Cardiac muscle cell (in vitro differentiated cells and primary cell): Measurements from ENCODE around the gene CFHR4. TPM values are rescaled to one million over a fixed set of nuclear protein-coding genes. Genes with fewer than 3 reads are reported as not detected.
"Not testable (repeated sequence)": the region's sequence is repeated elsewhere in the genome, so short reads cannot be mapped to it uniquely, and the experiment has no call there.

ENCODE experiments used
- DNase-seq, 2 donors: peaks; one replicate each; pipeline versions ENCODE4 v3.0.0 to v3.0.0-alpha.2; 2010 to 2017; ENCODE audit warnings: low read depth in 1 of 2, low spot score in 1 of 2
- H3K27ac ChIP-seq: fragments of 200-600 bp; sonication (generic); 2 replicates; pipeline ENCODE4 v1.5.1; 2016
- H3K27me3 ChIP-seq: fragments of 200-600 bp; sonication (generic); 2 replicates; pipeline ENCODE4 v1.6.0; 2016; ENCODE audit warnings: control low read depth
- H3K36me3 ChIP-seq: fragments of 200-600 bp; sonication (generic); 2 replicates; pipeline ENCODE4 v1.5.1; 2016; ENCODE audit warnings: control low read depth
- H3K4me1 ChIP-seq: fragments of 200-600 bp; sonication (generic); 2 replicates; pipeline ENCODE4 v1.8.1; 2017; ENCODE audit warnings: low read depth, mild to moderate bottlenecking, mixed run types
- H3K4me3 ChIP-seq: fragments of 200-600 bp; sonication (generic); 2 replicates; pipeline ENCODE4 v1.5.1; 2016; ENCODE audit warnings: mild to moderate bottlenecking
- H3K9me3 ChIP-seq: fragments of 200-600 bp; sonication (generic); 2 replicates; pipeline ENCODE4 v1.5.1; 2017; ENCODE audit warnings: low read depth, mild to moderate bottlenecking, control low read depth
- CTCF ChIP-seq: IDR thresholded peaks from 2 replicates; pipeline ENCODE4 v1.5.1; 2012; ENCODE audit warnings: low read depth, mild to moderate bottlenecking, low read length
- polyA plus RNA-seq: library from polyadenylated mRNA; unstranded; fragments of >200 nt; fragmentation: Nextera tagmentation; extraction: Ambion mirVana; gene quantifications from 2 replicates; pipeline ENCODE4 v1.2.1, GENCODE V29; 2016
- total RNA-seq: library from RNA; depleted of rRNA; stranded (reverse); fragments of >200 nt; gene quantifications from 2 replicates; pipeline ENCODE4 v1.2.3, GENCODE V29; 2016

CFHR4 gene
- not detected in 2 replicates for total RNA-seq
- not detected in 2 replicates for polyA plus RNA-seq

GRCh38 chr1:196887515-196888239 lies at the start of gene CFHR4:
CFHR4 (plus strand) TSS chr1:196888052; CDS start chr1:196888151, 99 bp downstream.
- Histone ChIP-seq H3K9me3 (no peaks in the 10 kb centered on the region), H3K27me3 (no peaks in the 10 kb centered on the region), H3K4me3 (no peak within 1 kb of the TSS), H3K36me3 (no peaks in the 10 kb centered on the region), H3K4me1 (no peaks in the 10 kb centered on the region), H3K27ac (no peak within 1 kb of the TSS)
- TF ChIP-seq CTCF: no peak
- DNase-seq: no peak

GRCh38 chr1:196849613-196850492 lies 38.0 kb upstream of the CFHR4 start:
- H3K27me3 ChIP-seq, H3K9me3 ChIP-seq, DNase-seq: not testable (repeated sequence)

GRCh38 chr1:196856053-196856452 lies 31.8 kb upstream of the CFHR4 start:
- H3K27me3 ChIP-seq: no peaks in the 10 kb centered on the region
- TF ChIP-seq CTCF: no peak
- no peaks in the 10 kb centered on the region for H3K9me3 ChIP-seq
- no peaks in the 10 kb centered on the region for H3K4me1 ChIP-seq
- H3K36me3 ChIP-seq: no peaks in the 10 kb centered on the region
- DNase-seq: no peak
- H3K27ac ChIP-seq: no peak overlapping the region
- no peak overlapping the region for H3K4me3 ChIP-seq

More at GRCh38 chr1:196849613-196850492, 38.0 kb upstream of the CFHR4 start:
- not testable (repeated sequence) for H3K27ac ChIP-seq, H3K4me3 ChIP-seq, H3K36me3 ChIP-seq, H3K4me1 ChIP-seq

- H3K27me3 ChIP-seq: no peaks in the 10 kb centered on the region
- no peak overlapping the region for H3K4me3 ChIP-seq
- no peaks in the 10 kb centered on the region for H3K4me1 ChIP-seq
- DNase-seq: no peak
- H3K9me3 ChIP-seq: no peaks in the 10 kb centered on the region
- no peak overlapping the region for H3K27ac ChIP-seq
- H3K36me3 ChIP-seq: no peaks in the 10 kb centered on the region
- TF ChIP-seq CTCF: no peak
Observed at GRCh38 chr1:196857188-196857587, 30.7 kb upstream of the CFHR4 start.

- Histone ChIP-seq H3K27ac (no peak overlapping the region), H3K36me3 (no peaks in the 10 kb centered on the region), H3K27me3 (no peaks in the 10 kb centered on the region), H3K9me3 (no peaks in the 10 kb centered on the region), H3K4me1 (no peaks in the 10 kb centered on the region), H3K4me3 (no peak overlapping the region)
- no peak for TF ChIP-seq CTCF
- no peak for DNase-seq
Observed at GRCh38 chr1:196858811-196859210, 29.0 kb upstream of the CFHR4 start.
